SIG-M5 treated with dmso at 0.1 percent for 504 hours (cell line): ENCODE results near the gene TBC1D13.
"Not testable (repeated sequence)": the region's sequence is repeated elsewhere in the genome, so short reads cannot be mapped to it uniquely, and the experiment has no call there.

Source experiments
- DNase-seq: peaks from one replicate; lab custom pipeline; 2025; ENCODE audit not compliant: unreplicated experiment; lab: John Stamatoyannopoulos, UW

TBC1D13 gene

GRCh38 chr9:128786681-128787601 lies at the start of gene TBC1D13:
TSS of gene TBC1D13 (plus strand) at chr9:128787253. CDS start at chr9:128787354, 101 bp downstream.
- DNase-seq = peak; percentile 88

- DNase-seq = no peak
Measured at GRCh38 chr9:128742401-128742800, 44.7 kb upstream of the TBC1D13 start.

- no peak for DNase-seq
Measured at GRCh38 chr9:128743421-128743820, 43.6 kb upstream of the TBC1D13 start.

GRCh38 chr9:128747241-128747640 lies 39.8 kb upstream of the TBC1D13 start:
- DNase-seq = no peak

GRCh38 chr9:128750926-128751595 lies 36.0 kb upstream of the TBC1D13 start:
- no peak for DNase-seq

- DNase-seq = no peak
Measured at GRCh38 chr9:128753627-128754026, 33.4 kb upstream of the TBC1D13 start.

GRCh38 chr9:128757602-128758001 lies 29.5 kb upstream of the TBC1D13 start:
- DNase-seq = no peak

GRCh38 chr9:128762671-128763449 lies 24.2 kb upstream of the TBC1D13 start:
- no peak for DNase-seq

GRCh38 chr9:128764361-128764760 lies 22.7 kb upstream of the TBC1D13 start:
- no peak for DNase-seq

GRCh38 chr9:128765499-128765898 lies 21.6 kb upstream of the TBC1D13 start:
- DNase-seq = no peak

GRCh38 chr9:128768606-128769005 lies 18.4 kb upstream of the TBC1D13 start:
- no peak for DNase-seq

GRCh38 chr9:128770286-128771030 lies 16.6 kb upstream of the TBC1D13 start:
- no peak for DNase-seq

- no peak for DNase-seq
Measured at GRCh38 chr9:128771094-128771721, 15.8 kb upstream of the TBC1D13 start.

GRCh38 chr9:128771745-128772519 lies 15.1 kb upstream of the TBC1D13 start, which contains the start of gene ZER1:
TSS of gene ZER1 (minus strand) at chr9:128771927. CDS start at chr9:128755565, 16,362 bp downstream.
- peak; percentile 83 for DNase-seq

- no peak for DNase-seq
Measured at GRCh38 chr9:128773049-128773448, 14.0 kb upstream of the TBC1D13 start.

- DNase-seq = no peak
Measured at GRCh38 chr9:128774804-128775203, 12.2 kb upstream of the TBC1D13 start.

- not testable (repeated sequence) for DNase-seq
Measured at GRCh38 chr9:128780093-128780492, 7.0 kb upstream of the TBC1D13 start.

GRCh38 chr9:128781187-128782070 lies 5.6 kb upstream of the TBC1D13 start:
- DNase-seq = no peak
